HG02610 (cell line): ENCODE data around the gene NGFR.

Source experiments
- ATAC-seq: cut with Tn5 transposase; IDR thresholded peaks from one replicate; pipeline ENCODE4 v1.9.1; 2021; ENCODE audit warnings: mild to moderate bottlenecking, moderate library complexity; ENCODE audit not compliant: unreplicated experiment

The NGFR gene

GRCh38 chr17:49513641-49514040, 18.5 kb downstream of the NGFR start:
- ATAC-seq, result no peak

DNA sequence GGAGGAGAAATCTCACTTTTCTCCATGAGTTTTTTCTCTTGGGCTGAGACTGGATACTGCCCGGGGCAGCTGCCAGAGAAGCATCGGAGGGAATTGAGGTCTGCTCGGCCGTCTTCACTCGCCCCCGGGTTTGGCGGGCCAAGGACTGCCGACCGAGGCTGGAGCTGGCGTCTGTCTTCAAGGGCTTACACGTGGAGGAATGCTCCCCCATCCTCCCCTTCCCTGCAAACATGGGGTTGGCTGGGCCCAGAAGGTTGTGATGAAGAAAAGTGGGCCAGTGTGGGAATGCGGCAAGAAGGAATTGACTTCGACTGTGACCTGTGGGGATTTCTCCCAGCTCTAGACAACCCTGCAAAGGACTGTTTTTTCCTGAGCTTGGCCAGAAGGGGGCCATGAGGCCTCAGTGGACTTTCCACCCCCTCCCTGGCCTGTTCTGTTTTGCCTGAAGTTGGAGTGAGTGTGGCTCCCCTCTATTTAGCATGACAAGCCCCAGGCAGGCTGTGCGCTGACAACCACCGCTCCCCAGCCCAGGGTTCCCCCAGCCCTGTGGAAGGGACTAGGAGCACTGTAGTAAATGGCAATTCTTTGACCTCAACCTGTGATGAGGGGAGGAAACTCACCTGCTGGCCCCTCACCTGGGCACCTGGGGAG, 19.1 kb downstream of the NGFR start:
- ATAC-seq, result no peak

DNA sequence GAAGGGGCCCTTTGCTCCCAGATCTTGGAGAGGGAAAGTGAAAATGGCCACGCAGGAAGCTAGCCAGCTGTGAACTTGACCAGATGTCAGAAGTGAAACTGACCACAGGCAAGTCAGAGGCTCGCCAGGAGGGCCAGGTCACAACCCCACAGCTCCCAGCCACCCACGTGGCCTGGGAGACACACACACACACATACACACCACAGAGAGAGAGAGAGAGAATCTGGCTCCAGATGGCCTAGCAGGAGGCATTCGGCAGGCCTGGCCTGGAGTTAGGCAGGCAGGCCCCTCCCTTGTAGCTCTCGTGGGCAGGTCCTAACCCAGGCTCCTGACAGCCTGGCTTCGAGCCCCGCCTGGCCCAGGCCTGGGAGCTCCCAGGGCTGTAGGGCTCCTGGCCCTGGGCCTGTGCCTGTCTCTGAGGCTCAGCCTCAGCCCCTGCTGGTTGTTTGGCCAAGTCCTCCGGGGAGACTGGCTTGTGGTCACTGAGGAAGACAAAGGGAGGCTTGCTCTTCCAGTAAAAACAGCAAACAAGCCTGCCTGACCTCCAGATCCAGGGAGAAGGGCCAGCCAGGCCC, 20.2 kb downstream of the NGFR start:
- peak; percentile 77 for ATAC-seq

DNA sequence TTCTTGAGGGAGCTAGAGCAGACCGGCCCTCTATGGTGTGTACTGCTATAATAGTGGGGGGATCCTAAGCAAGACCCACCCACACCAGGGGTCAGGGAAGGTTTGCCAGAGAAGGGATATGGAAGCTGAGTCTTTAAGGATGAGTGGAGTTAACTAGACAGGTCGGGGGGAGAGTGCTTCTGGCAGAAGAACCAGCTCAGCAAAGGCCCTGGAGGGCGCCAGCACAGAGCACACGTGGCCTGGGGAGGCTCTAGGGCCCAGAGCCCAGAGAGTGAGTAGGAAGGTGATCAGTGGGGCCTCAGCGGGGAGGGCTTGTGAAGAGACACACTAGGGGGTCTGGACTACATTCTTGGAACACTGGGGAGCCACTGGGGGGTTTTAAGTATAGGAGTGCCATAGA, 21.1 kb downstream of the NGFR start:
- no peak for ATAC-seq

DNA sequence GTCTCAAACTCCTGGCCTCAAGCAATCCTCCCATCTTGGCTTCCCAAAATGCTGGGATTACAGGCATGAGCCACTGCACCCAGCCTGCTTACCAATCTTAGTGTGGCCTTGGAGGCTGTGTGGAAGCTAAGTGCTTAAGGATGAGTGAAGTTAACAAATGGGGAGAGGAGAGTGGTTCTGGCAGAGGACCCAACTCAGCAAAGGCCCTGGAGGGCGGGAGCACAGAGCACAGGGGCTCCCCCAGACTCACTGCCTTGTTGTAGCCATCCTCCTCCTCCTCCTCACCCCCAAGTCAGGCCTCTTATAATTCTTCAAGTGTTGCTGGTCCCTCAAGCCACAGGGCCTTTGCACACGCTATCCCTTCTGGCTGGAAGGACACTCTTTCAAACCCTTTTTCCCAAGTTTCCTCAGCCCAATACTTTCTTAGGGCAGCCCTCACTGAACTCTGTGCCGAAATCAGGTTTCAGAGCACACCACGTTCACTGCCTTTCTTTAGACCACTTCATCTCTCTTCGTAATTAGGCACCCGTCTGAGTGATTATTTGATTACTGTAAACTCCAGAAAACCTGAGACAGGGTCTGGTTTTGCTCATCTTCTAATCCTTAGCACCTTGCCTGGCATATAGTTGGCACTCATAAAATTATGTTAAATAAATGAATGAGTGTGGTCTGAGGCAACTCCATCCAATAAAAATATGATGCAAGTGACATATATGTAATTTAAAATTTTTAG, 23.4 kb downstream of the NGFR start:
- ATAC-seq, result no peak

DNA sequence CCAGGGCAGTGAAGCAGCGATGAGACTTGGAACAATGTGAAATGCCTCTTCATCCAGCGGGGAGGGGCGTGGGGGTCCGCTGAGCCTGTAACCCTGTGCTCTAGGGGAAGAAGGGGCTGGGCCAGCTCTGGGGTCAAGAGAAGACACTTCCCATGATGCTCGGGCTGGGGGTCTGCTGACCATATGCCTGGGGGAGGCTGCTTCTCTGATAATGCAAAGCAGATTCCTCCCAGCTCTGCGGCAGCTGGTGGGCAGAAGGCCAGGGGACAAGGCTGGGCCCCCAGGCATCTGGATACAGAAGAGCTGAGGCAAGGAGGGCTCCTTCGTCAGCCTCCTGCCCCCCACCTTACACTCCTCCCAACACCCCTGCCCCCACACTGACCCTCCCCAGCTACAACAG, 24.7 kb downstream of the NGFR start:
- no peak for ATAC-seq

GRCh38 chr17:49520386-49521087, 25.4 kb downstream of the NGFR start:
- ATAC-seq, result no peak

DNA sequence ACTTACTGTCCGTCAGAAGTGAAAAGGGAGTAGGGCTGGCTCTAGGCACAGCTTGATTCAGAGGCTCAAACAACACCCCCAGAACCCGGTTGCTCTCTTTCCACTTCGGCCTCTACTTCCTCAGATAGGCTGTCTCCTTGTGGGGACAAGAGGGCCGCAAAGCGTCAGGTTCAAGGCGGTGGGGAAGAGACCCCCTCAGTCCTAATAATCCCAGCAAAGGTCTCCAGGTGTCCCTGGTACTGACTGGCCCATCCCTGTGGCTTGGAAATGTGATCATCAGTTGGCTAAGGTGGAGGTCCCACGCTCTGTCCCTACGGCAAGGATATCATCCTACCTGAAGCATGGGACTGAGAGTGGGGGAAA, 26.0 kb downstream of the NGFR start:
- ATAC-seq, result no peak

DNA sequence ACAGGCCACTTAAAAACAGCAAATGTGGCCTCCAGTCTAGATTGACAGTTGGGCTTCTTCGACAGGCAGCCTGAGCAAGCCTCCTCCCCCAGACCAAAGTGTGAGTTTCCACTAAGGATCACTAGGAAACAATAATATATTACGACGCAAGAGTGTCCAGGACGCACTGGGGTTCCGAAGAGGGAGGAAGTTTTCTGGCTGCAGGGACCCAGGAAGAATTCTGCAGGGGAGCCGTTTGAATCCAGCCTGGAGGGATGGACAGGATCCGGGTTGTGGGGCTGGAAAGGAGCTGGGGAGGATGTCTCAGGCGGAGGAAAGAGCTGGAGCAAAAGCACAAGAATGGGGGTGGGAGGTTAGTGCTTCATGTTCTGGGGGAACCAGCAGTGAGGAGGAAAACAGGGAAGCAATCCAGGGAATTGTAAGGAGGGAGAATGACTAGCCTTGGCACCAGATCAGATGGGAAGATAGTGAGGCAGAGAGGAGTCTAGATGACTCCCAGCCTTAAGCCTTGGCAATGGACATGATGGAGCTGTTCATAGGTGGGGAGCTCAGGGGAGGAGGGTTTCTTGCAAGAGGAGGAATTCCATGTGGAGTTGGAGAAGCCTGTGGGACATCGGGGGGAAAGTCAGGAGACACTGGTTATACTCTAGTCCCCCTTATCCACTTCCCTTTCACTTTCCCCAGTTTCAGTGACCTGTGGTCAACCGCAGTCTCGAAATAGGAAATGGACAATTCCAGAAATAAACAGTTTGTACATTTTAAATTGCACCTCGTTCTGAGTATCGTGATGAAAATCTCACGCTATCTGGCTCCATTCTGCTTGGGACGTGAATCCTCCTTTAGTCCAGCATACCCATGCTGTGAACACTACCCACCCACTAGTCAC, 26.6 kb downstream of the NGFR start:
- no peak for ATAC-seq

- ATAC-seq, result no peak
Measured at GRCh38 chr17:49522357-49522890, 27.3 kb downstream of the NGFR start.

GRCh38 chr17:49523196-49523595, 28.1 kb downstream of the NGFR start:
- no peak for ATAC-seq

GRCh38 chr17:49523706-49524472, 28.8 kb downstream of the NGFR start:
- ATAC-seq, result no peak

- ATAC-seq, result no peak
Measured at GRCh38 chr17:49524473-49525359, 29.6 kb downstream of the NGFR start.

DNA sequence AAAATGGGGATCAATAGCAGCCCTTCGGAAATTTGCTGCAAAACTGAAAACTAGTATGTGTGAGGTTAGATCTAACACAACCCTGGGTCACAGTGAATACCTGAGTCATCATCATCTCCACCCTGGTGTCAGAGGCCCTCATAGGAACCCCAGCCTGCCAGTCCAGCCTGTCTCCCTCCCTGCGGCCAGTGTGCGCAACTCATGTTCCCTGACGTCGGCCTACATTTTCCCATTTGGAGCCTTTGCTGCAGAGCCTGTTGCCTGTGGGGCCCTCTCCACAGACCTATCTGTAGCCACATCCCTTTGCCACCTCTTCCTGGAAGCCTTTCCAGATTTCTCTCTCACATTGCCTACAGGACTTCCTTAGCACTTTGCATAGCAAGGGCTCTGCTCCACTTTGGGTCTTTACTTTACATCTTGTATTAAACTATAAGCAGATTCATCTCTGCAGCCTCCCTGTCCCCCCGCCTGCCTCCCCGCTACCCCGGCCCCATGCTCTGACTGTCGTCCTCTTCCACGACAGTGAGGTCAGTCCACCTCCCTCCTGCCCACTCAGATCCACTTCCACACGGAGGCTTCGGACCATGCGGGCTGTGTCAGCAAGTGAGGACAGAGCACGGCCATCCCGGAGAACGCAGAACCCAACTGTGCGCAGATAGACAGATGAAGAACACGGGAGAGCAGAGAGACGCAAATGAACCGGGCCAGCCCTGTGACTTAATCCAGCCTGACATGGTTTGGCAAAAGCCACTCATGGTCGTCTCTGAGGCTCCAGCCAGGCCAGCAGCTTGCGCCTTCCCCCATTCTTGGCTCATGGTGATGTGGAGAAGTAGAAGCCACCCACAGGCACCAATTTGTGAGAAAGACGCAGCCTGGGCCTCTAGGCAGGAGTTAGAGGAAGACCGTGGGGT, 31.0 kb downstream of the NGFR start:
- no peak for ATAC-seq

GRCh38 chr17:49527927-49528651, 33.0 kb downstream of the NGFR start:
- no peak for ATAC-seq

DNA sequence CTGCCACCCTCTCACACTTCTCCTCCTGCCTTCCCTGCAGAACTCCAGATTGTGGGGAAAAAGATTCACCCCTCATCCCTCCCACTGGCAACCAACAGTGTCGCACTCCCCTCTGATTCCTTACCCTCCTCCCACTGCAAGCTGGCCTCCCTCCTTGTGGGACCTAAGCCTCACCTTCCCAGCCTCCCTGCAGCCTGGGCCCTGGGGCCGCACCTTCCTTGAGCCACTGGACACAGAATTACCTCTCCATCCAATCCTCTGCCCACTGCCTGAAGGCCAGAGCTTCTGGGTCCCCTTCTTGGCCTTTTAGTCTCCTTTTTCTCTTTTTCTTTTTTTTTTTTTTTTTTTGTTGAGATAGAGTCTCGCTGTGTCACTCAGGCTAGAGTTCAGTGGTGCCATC, 33.9 kb downstream of the NGFR start:
- ATAC-seq, result no peak

- no peak for ATAC-seq
Measured at GRCh38 chr17:49530118-49530517, 35.0 kb downstream of the NGFR start.
